Osteocyte (in vitro differentiated cells): ENCODE results near the gene PRSS3. TPM values are rescaled to one million over a fixed set of nuclear protein-coding genes. Genes with fewer than 3 reads are reported as not detected.
"Not testable (repeated sequence)": the region's sequence is repeated elsewhere in the genome, so short reads cannot be mapped to it uniquely, and the experiment has no call there.

Experiments used
- DNase-seq: peaks from one replicate; pipeline ENCODE4 v3.0.0; 2021; ENCODE audit warnings: mixed read lengths; ENCODE audit not compliant: unreplicated experiment; ENCODE audit errors: extremely low spot score
- H3K27ac Mint-ChIP-seq: one replicate; pipeline ENCODE4 v1.8.0; 2021; ENCODE audit warnings: mild to moderate bottlenecking, mixed read lengths; ENCODE audit not compliant: unreplicated experiment
- H3K27me3 Mint-ChIP-seq: one replicate; pipeline ENCODE4 v1.8.0; 2021; ENCODE audit warnings: mixed read lengths; ENCODE audit not compliant: unreplicated experiment
- H3K36me3 Mint-ChIP-seq: one replicate; pipeline ENCODE4 v1.8.0; 2021; ENCODE audit warnings: mixed read lengths; ENCODE audit not compliant: unreplicated experiment
- H3K4me1 Mint-ChIP-seq: one replicate; pipeline ENCODE4 v1.8.0; 2021; ENCODE audit warnings: mixed read lengths; ENCODE audit not compliant: unreplicated experiment
- H3K4me3 Mint-ChIP-seq: one replicate; pipeline ENCODE4 v1.8.0; 2021; ENCODE audit warnings: mild to moderate bottlenecking, moderate library complexity, mixed read lengths; ENCODE audit not compliant: unreplicated experiment
- H3K9me3 Mint-ChIP-seq: one replicate; pipeline ENCODE4 v1.8.0; 2021; ENCODE audit warnings: mixed read lengths; ENCODE audit not compliant: unreplicated experiment
- long read RNA-seq: library from polyadenylated mRNA; unstranded; transcript quantifications from one replicate; pipeline ENCODE4 v2.0.0, GENCODE V29; 2021
- total RNA-seq: library from RNA; stranded (reverse); gene quantifications from 2 replicates; pipeline ENCODE4 v1.2.1, GENCODE V29; 2021
- TF ChIP-seq, protein P1 (sequence below): fragments of 200-600 bp; sonication (generic); IDR thresholded peaks from 2 replicates; pipeline ENCODE4 v1.5.0; 2021; ENCODE audit warnings: antibody characterized with exemption, mild to moderate bottlenecking, moderate library complexity

Gene PRSS3
- total RNA-seq: not detected in 2 replicates
- long read RNA-seq: 0 reads

DNA sequence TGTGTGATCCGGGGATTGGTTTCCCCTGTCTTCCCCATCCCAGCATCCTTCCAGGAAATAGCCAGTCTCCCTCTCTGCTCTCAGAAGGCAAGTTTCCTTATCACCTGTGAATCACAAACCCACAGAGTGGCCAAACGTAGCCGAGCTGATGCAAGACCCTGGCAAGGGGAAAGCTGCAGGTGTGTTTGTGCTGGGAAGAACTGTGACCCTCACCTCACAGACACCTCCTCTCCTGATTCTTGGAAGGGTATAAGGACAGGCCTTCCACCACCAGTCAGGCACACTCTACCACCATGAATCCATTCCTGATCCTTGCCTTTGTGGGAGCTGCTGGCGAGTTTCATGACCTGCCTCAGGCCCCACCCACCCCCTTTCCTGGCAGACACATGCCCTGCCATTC lies at the start of gene PRSS3:
Gene PRSS3, plus strand, starts transcription at position 281 of the 400 bp plus-strand sequence. Its CDS starts 13 bp downstream, at position 294.
- H3K27ac Mint-ChIP-seq: no peak within 1 kb of the TSS
- H3K9me3 Mint-ChIP-seq: no peaks in the 10 kb centered on the region
- H3K4me1 Mint-ChIP-seq: no peaks in the 10 kb centered on the region
- peaks cover 36% of the 10 kb centered on the region for H3K27me3 Mint-ChIP-seq
- no peak for DNase-seq
- H3K36me3 Mint-ChIP-seq: peaks cover 4% of the 10 kb centered on the region
- no peak within 1 kb of the TSS for H3K4me3 Mint-ChIP-seq
- TF ChIP-seq, protein P1, sequence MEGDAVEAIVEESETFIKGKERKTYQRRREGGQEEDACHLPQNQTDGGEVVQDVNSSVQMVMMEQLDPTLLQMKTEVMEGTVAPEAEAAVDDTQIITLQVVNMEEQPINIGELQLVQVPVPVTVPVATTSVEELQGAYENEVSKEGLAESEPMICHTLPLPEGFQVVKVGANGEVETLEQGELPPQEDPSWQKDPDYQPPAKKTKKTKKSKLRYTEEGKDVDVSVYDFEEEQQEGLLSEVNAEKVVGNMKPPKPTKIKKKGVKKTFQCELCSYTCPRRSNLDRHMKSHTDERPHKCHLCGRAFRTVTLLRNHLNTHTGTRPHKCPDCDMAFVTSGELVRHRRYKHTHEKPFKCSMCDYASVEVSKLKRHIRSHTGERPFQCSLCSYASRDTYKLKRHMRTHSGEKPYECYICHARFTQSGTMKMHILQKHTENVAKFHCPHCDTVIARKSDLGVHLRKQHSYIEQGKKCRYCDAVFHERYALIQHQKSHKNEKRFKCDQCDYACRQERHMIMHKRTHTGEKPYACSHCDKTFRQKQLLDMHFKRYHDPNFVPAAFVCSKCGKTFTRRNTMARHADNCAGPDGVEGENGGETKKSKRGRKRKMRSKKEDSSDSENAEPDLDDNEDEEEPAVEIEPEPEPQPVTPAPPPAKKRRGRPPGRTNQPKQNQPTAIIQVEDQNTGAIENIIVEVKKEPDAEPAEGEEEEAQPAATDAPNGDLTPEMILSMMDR: no peak

DNA sequence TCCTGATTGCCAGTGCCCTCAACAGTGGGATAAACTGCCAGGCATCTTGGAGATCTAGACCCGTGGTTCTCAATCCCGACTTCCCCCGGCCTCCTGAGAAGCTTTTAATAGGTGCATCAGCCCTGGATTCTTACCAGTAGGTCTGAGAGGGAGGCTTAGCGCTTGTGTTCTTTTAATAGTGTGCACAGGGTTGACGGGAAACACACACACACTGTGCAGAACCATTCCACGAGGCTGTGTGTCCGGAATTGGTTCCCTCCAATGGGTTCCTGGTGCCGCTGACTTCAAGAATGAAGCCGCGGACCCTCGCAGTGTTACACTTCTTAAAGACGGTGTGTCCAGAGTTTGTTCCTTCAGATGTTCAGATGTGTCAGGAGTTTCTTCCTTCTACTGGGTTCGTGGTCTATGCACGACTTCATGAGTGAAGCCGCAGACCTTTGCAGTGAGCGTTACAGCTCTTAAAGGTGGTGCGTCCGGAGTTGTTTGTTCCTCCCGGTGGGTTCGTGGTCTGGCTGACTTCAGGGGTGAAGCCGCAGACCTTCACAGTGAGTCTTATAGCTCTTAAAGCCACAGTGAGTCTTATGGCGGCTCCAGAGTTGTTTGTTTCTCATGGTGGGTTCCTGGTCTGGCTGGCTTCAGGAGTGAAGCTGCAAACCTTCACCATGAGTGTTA lies 46.6 kb upstream of the PRSS3 start:
- peaks cover 10% of the 10 kb centered on the region for H3K4me1 Mint-ChIP-seq
- H3K27ac Mint-ChIP-seq: no peak overlapping the region
- no peak for DNase-seq
- H3K27me3 Mint-ChIP-seq: peaks cover 30% of the 10 kb centered on the region
- TF ChIP-seq, protein P1: no peak
- no peaks in the 10 kb centered on the region for H3K36me3 Mint-ChIP-seq
- no peak overlapping the region for H3K4me3 Mint-ChIP-seq
- H3K9me3 Mint-ChIP-seq: no peaks in the 10 kb centered on the region

DNA sequence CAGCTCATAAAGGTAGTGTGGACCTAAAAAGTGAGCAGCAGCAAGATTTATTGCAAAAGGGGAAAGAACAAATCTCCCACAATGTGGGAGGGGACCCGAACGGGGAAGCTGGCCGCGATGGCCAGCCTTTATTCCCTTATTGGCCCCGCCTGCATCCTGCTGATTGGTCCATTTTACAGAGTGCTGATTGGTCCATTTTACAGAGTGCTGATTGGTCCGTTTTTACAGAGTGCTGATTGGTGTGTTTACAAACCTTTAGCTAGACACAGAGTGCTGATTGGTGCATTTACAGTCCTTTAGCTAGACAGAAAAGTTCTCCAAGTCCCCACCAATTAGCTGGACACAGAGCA lies 46.1 kb upstream of the PRSS3 start:
- not testable (repeated sequence) for H3K36me3 Mint-ChIP-seq, DNase-seq, H3K4me1 Mint-ChIP-seq, H3K9me3 Mint-ChIP-seq, H3K4me3 Mint-ChIP-seq, H3K27ac Mint-ChIP-seq
- peaks cover 32% of the 10 kb centered on the region for H3K27me3 Mint-ChIP-seq

DNA sequence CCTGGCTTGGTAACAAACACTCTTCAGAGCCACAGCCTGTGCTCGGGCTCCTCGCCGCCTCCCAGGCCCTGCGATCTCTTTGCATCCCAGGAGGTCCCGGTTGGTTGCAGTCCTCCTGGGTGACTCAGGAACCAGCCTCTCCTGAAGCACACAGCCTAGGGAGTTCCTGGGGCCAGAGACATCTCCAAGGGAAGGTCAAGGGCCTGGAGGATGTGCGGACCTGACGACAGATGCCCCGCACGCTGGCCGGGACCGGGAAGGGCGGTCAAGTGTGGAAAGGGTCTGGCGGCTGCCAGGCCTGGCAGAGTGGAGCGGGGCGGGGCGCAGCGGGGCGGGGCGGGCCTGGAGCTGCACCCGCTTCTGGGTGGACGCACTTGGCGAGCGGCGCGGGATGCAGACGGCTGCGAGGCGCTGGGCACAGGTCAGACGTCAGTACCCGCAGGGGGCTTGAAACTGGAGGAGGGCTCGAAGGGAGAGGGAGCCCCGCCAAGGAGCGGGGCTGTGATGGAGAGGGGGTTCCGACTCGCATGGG lies 45.0 kb upstream of the PRSS3 start:
- H3K27me3 Mint-ChIP-seq: peaks cover 33% of the 10 kb centered on the region
- H3K9me3 Mint-ChIP-seq: no peaks in the 10 kb centered on the region
- H3K4me1 Mint-ChIP-seq: peaks cover 10% of the 10 kb centered on the region
- no peaks in the 10 kb centered on the region for H3K36me3 Mint-ChIP-seq
- H3K4me3 Mint-ChIP-seq: no peak overlapping the region
- TF ChIP-seq, protein P1: no peak
- no peak for DNase-seq
- no peak overlapping the region for H3K27ac Mint-ChIP-seq

DNA sequence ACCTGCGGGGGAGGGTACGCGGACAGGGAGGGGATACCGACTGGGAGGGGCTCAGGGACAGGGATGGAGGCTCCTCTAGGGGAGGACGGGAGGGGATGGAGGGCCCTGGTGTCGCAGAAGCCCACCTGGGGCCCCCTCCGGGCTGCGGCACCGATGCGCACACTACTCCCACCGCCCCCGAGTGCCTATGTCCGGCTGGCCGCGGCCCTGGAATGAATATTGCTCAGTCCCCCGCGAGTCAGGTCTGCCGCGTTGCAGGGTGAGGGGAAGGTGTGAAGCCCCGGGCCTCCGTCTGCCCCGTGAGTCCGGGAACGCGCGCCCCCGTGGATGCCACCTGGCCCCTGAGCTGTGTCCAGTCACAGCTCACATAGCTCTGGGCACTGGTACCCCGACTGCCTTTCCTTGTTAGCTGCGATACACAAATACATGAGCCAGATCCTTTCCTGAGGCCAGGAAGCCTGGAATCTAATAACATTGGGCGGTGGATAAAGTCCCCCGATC lies 44.5 kb upstream of the PRSS3 start:
- peaks cover 30% of the 10 kb centered on the region for H3K27me3 Mint-ChIP-seq

More for the DNA sequence above, 44.5 kb upstream of the PRSS3 start:
- Mint-ChIP-seq H3K9me3 (no peaks in the 10 kb centered on the region), H3K27ac (no peak overlapping the region), H3K36me3 (no peaks in the 10 kb centered on the region), H3K4me1 (peaks cover 10% of the 10 kb centered on the region), H3K4me3 (no peak overlapping the region)
- TF ChIP-seq, protein P1: no peak
- DNase-seq: no peak
